Uterus (tissue), 4 donors: ENCODE data around the gene USP21. TPM values are rescaled to one million over a fixed set of nuclear protein-coding genes. Genes with fewer than 3 reads are reported as not detected.

Source experiments
- DNase-seq, 2 donors: peaks; one replicate each; pipeline ENCODE4 v3.0.0-alpha.2; 2019 to 2020
- H3K27ac ChIP-seq, 2 donors: fragments of 200-600 bp; sonication (generic); 1 replicate in 1 of 2; 2 replicates in 1 of 2; pipeline ENCODE4 v1.5.1; 2016 to 2018
- H3K27me3 ChIP-seq, 2 donors: fragments of 200-600 bp; sonication (generic); one replicate each; pipeline ENCODE4 v1.5.1; 2018 to 2019; ENCODE audit warnings: control low read depth in 1 of 2
- H3K36me3 ChIP-seq, 2 donors: fragments of 200-600 bp; sonication (generic); one replicate each; pipeline ENCODE4 v1.5.1; 2019; ENCODE audit warnings: control low read depth in 1 of 2
- H3K4me1 ChIP-seq, 2 donors: fragments of 200-600 bp; sonication (generic); one replicate each; pipeline ENCODE4 v1.5.1; 2018 to 2019; ENCODE audit warnings: control low read depth in 1 of 2
- H3K4me3 ChIP-seq, 2 donors: fragments of 200-600 bp; sonication (generic); 1 replicate in 1 of 2; 2 replicates in 1 of 2; pipeline ENCODE4 v1.5.1; 2018 to 2019; ENCODE audit warnings: mild to moderate bottlenecking in 1 of 2
- H3K9me3 ChIP-seq, 2 donors: fragments of 200-600 bp; sonication (generic); one replicate each; pipeline ENCODE4 v1.5.1; 2019; ENCODE audit warnings: control low read depth in 1 of 2
- POLR2A ChIP-seq, 2 donors: fragments of 450-650 bp; IDR thresholded peaks; one replicate each; pipeline ENCODE4 v1.6.1; 2016; ENCODE audit warnings: antibody characterized with exemption in 2 of 2, mild to moderate bottlenecking in 1 of 2, moderate library complexity in 1 of 2
- intact Hi-C: fragments of 100-400 bp; cut with DNase I; formaldehyde crosslinking; loops from one replicate; pipeline ENCODE4 v1.15.1; 2023; ENCODE audit warnings: low total_unique reads
- total RNA-seq, 4 donors: library from RNA; depleted of rRNA in 3 of 4; stranded (reverse); fragments of >200 nt in 3 of 4; gene quantifications; one replicate each; pipeline versions ENCODE4 v1.1.0 to v1.2.4, GENCODE V29; 2014 to 2023
- TF ChIP-seq, protein P1 (sequence below), 4 experiments: fragments of 200-600 bp in 2 of 4; fragments of 450-650 bp in 2 of 4; sonication (generic) in 2 of 4; IDR thresholded peaks; one replicate each; pipeline ENCODE4 v1.5.1; 2016 to 2019; ENCODE audit warnings: antibody characterized with exemption in 4 of 4, mild to moderate bottlenecking in 2 of 4, moderate library complexity in 1 of 4
- donor health status: DM: yes; HTN: yes; CAD: no.

USP21 gene
- total RNA-seq, 4 donors from 2014 or later = 4.1 to 38.1 (median 29.9) TPM

DNA sequence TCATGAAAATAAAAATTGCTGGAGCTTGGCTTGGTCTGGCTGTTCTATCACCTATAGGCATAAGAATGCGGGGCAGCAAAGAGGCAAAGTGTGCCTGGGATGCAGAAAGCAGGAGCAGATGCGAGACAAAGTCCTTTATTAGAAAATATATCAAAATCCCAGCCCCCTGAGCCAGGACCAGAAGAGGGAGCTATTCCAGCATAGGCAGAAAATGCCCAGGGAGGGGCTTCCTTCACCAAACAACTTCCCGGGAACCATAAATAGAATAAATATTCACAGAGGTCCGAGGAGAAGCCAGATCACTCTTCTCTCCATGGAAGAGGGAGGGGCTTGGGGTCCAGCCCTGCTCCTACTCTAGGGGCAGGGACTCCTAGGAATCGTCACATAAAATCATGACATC is 11.9 kb downstream of the USP21 start:
- no peak for TF ChIP-seq POLR2A (IDR thresholded peaks at IDR 0.05)
- TF ChIP-seq, protein P1, sequence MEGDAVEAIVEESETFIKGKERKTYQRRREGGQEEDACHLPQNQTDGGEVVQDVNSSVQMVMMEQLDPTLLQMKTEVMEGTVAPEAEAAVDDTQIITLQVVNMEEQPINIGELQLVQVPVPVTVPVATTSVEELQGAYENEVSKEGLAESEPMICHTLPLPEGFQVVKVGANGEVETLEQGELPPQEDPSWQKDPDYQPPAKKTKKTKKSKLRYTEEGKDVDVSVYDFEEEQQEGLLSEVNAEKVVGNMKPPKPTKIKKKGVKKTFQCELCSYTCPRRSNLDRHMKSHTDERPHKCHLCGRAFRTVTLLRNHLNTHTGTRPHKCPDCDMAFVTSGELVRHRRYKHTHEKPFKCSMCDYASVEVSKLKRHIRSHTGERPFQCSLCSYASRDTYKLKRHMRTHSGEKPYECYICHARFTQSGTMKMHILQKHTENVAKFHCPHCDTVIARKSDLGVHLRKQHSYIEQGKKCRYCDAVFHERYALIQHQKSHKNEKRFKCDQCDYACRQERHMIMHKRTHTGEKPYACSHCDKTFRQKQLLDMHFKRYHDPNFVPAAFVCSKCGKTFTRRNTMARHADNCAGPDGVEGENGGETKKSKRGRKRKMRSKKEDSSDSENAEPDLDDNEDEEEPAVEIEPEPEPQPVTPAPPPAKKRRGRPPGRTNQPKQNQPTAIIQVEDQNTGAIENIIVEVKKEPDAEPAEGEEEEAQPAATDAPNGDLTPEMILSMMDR (IDR thresholded peaks at IDR 0.05) = no peak
- no peak overlapping the region for H3K27ac ChIP-seq
- H3K4me3 ChIP-seq = no peak overlapping the region
- H3K36me3 ChIP-seq = no peaks in the 10 kb centered on the region
- peaks cover 0 to 17% of the 10 kb centered on the region in 2 donors for H3K4me1 ChIP-seq
- intact Hi-C loops = no loop called here
- H3K9me3 ChIP-seq = no peaks in the 10 kb centered on the region
- DNase-seq = no peak
- no peaks in the 10 kb centered on the region for H3K27me3 ChIP-seq

DNA sequence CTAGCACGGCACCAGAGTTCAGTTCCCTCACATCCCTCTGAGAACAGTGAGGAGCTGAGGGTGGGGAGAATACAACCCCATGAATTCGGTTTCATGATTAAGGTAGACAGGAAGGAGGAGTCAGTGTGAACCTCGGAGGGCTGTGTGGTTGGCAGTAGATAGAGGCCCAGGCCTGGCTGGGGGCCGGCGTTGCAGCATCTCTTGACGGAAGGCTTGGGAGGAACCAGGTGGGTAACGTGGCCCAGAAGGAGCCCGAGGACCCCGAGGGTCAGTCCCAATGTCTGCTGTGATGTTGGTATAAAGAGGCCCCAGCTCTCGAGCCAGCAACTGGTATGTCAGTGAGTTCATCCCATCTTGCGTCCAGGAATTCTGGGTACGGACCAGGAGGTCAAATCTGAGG is 12.4 kb downstream of the USP21 start:
- intact Hi-C loops = no loop called here
- Histone ChIP-seq H3K36me3 (no peaks in the 10 kb centered on the region), H3K27me3 (no peaks in the 10 kb centered on the region), H3K4me3 (no peak overlapping the region), H3K27ac (no peak overlapping the region), H3K4me1 (peaks cover 0 to 20% of the 10 kb centered on the region in 2 donors), H3K9me3 (no peaks in the 10 kb centered on the region)
- DNase-seq = no peak
- no peak for TF ChIP-seq POLR2A (IDR thresholded peaks at IDR 0.05)
- TF ChIP-seq, protein P1 (IDR thresholded peaks at IDR 0.05) = no peak

DNA sequence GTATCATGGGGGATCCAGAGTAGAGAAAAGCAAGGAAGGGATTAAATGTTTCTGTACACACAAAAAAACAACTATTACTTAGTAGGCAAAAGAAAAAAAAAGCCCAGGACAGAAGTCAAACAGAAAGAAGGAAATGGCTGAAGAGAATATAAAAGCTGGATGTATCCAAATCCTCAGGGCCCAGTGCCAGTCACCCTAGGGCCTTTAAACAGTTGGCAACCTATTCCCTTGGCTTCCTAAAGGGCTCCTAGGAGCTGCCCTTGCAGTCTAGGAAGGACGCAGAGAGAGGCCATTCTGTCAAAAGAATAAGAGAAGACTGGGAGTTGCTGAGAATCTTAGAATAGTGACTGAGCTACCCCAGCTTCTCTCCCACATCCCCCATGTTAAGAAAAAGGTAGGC is 13.0 kb downstream of the USP21 start:
- no peak overlapping the region for H3K4me3 ChIP-seq
- H3K27me3 ChIP-seq = no peaks in the 10 kb centered on the region
- no peak for DNase-seq
- intact Hi-C loops = no loop called here
- H3K36me3 ChIP-seq = no peaks in the 10 kb centered on the region
- H3K9me3 ChIP-seq = no peaks in the 10 kb centered on the region
- H3K27ac ChIP-seq = peak overlapping the region in 1 of 2 donors; percentile 32
- H3K4me1 ChIP-seq = peaks cover 0 to 20% of the 10 kb centered on the region in 2 donors
- TF ChIP-seq POLR2A (IDR thresholded peaks at IDR 0.05) = no peak
- TF ChIP-seq, protein P1 (IDR thresholded peaks at IDR 0.05) = no peak

DNA sequence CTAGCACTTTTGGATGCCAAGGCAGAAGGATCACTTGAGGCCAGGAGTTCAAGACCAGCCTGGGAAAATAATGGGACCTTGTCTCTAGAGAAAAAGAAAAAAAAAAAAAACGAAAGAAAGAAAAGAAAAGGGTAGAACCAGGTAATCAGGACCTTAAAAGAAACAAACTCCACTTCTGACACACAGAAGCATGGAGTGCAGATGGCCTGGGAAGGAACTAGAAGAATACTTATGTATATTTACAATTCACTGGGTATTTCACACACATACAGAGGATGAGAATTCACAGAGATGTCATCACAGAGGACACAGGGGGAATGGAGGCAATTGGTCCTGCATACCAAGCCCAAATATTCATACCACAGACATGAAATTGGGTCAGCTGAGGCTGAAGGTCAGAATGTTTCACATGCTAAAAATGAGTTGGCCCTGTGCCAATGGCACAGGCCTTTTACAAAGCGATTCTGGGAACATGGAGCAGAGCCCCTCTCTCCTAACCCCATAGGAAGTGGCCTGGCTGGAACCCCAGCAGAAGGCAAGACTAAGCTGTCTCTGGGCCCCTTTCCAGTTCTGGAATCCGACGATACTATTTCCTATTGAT is 13.6 kb downstream of the USP21 start:
- no peaks in the 10 kb centered on the region for H3K36me3 ChIP-seq
- intact Hi-C loops = no loop called here
- no peaks in the 10 kb centered on the region for H3K9me3 ChIP-seq
- H3K27ac ChIP-seq = peak overlapping the region; percentile 12 to 32
- no peaks in the 10 kb centered on the region for H3K27me3 ChIP-seq
- TF ChIP-seq, protein P1 (IDR thresholded peaks at IDR 0.05) = no peak
- no peak for TF ChIP-seq POLR2A (IDR thresholded peaks at IDR 0.05)
- DNase-seq = peak in 1 of 2 donors; percentile 43
- peaks cover 0 to 18% of the 10 kb centered on the region in 2 donors for H3K4me1 ChIP-seq
- no peak overlapping the region for H3K4me3 ChIP-seq

DNA sequence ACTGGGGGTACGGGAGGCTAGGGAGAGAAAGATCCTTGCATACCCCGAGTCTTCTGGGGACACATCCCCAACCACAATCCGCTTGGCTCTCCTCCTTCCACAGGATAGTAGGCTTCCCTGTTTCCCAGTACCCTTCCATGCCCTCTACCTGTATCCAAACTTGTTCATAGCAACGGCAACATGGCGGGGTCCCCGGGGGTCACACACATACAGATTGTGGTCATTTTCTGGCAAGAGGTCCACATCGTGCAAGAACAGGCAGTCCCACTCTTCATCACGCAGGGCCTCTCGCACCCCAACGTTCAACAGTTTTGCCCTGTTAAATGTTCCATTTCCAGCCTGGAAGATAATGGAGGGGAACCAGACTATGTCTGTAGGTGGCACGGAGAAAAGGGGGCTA is 14.4 kb downstream of the USP21 start:
- H3K36me3 ChIP-seq = no peaks in the 10 kb centered on the region
- intact Hi-C loops = no loop called here
- H3K4me1 ChIP-seq = peaks cover 0 to 17% of the 10 kb centered on the region in 2 donors
- DNase-seq = no peak
- H3K27ac ChIP-seq = peak overlapping the region; percentile 12 to 32
- TF ChIP-seq POLR2A (IDR thresholded peaks at IDR 0.05) = no peak
- TF ChIP-seq, protein P1 (IDR thresholded peaks at IDR 0.05) = no peak
- no peaks in the 10 kb centered on the region for H3K9me3 ChIP-seq
- no peaks in the 10 kb centered on the region for H3K27me3 ChIP-seq
- H3K4me3 ChIP-seq = no peak overlapping the region
